Stimulated activated CD4-positive, alpha-beta T cell treated with anti-CD3 and anti-CD28 coated beads, Interleukin-1b, Interleukin-23, amount 100 ng/mL, for 4 hours (primary cell): ENCODE data around the gene SMOC2.

Experiments
- DNase-seq, 2 donors: peaks; one replicate each; pipeline ENCODE4 v3.0.0-alpha.2; 2020; ENCODE audit warnings: low read depth in 2 of 2

Gene SMOC2

GRCh38 chr6:168709991-168710390 lies 269.0 kb downstream of the SMOC2 start:
- no peak for DNase-seq

- DNase-seq = no peak
Observed at GRCh38 chr6:168711049-168711640, 270.2 kb downstream of the SMOC2 start.

- DNase-seq = no peak
Observed at GRCh38 chr6:168711666-168712300, 270.8 kb downstream of the SMOC2 start.

DNA sequence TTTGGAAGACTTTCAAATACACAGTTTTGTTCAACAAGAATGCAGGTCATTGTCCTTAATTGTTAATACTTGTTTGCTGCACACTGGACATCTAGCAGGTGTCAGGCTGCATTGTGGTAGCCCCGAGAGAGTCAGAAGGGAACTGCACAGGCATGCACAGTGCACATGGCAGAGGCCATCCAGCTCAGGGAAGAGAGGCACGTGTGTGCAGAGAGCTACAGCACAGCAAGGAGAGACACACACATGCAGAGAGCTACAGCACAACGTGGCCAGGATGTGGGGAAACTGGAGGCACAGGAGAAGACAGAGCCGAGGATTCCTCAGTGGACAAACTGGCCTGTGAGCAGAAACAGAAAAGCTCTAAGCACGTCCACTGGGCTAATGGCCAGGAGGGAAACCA lies 272.0 kb downstream of the SMOC2 start:
- DNase-seq = no peak

GRCh38 chr6:168713839-168714238 lies 272.9 kb downstream of the SMOC2 start:
- no peak for DNase-seq

DNA sequence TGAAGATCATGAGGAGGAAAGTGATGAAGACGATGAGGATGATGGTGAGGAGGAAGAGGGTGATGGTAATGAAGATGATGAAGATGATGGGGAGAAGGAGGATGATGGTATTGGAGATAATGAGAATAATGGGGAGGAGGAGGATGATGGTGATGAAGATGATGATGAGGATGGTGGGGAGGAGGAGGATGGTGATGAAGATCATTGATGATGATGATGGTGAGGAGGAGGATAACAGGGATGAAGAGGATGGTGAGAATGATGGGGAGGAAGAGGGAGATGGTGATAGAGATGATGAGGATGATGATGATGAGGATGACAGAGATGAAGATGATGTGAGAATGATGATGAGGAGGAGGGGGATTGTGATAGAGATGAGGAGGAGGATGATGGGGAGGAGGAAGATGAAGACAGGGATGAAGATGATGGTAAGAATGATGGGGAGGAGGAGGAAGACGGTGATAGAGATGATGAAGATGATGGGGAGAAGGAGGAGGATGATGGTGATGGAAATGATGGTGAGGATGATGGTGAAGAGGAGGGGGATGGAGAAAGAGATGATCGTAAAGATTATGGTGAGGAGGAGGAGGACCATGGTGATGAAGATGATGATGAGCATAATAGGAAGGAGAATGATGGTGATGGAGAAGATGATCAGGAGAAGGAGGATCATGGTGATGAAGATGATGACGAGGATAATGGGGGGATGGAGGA lies 273.7 kb downstream of the SMOC2 start:
- DNase-seq = no peak

DNA sequence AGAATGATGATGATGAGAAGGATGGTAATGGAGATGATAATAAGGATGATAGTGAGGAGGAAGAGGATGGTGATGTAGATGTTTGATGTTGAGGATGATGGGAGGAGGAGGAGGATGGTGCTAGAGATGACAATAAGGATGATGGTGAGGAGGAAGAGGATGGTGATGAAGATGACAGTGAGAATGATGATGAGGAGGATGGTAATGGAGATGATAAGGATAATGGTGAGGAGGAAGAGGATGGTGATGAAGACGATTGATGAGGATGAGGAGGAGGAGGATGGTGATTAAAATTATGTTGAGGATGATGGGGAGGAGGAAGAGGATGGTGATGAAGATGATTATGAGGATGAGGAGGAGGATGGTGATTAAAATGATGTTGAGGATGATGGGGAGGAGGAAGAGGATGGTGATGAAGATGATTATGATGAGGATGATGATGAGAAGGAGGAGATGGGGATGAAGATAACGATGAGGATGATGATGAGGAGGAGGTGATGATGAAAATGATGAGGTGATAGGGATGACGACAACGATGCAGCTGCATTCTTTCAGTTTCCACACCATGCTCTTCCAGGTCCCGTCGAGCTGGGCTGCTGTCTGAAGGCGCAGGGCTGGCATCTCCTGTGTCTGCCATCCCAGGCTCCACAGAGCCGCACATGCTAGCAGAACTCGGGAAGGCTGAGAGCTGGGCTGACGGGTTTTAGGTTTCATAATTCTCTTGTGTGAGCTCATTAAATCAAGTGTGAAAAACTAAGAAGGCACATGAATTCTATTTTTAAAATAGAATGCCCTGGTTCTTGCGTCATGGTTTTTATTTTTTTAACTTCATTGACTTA lies 274.9 kb downstream of the SMOC2 start:
- DNase-seq = no peak

- no peak for DNase-seq
Observed at GRCh38 chr6:168716581-168716980, 275.6 kb downstream of the SMOC2 start.

- no peak for DNase-seq
Observed at GRCh38 chr6:168717491-168717890, 276.5 kb downstream of the SMOC2 start.
